ENCODE results near the gene KANSL1. TPM values are rescaled to one million over a fixed set of nuclear protein-coding genes. Genes with fewer than 3 reads are reported as not detected.

KANSL1 gene
- total RNA-seq, 1 donor from 2014 or later = 99.8 TPM

GRCh38 chr17:46013502-46014165 is 179.6 kb downstream of the KANSL1 start:
- Histone ChIP-seq H3K9me3 (ENCODE audit: insufficient read depth, low read depth, low read length) (no peaks in the 10 kb centered on the region), H3K36me3 (ENCODE audit: insufficient read depth, low read length) (no peaks in the 10 kb centered on the region), H4K20me1 (ENCODE audit: insufficient read depth, low read length) (no peaks in the 10 kb centered on the region), H3K27ac (ENCODE audit: low read depth, low read length) (no peak overlapping the region), H3K9ac (ENCODE audit: low read length) (no peak overlapping the region), H2AFZ (ENCODE audit: low read depth, low read length) (no peak overlapping the region), H3K27me3 (ENCODE audit: insufficient read depth, low read length) (peaks cover 2% of the 10 kb centered on the region), H3K79me2 (ENCODE audit: insufficient read depth, low read length) (no peaks in the 10 kb centered on the region), H3K4me3 (ENCODE audit: insufficient read depth, low read depth, low read length) (no peak overlapping the region), H3K4me1 (ENCODE audit: insufficient read depth, low read length) (peaks cover 12% of the 10 kb centered on the region), H3K4me2 (ENCODE audit: low read length) (no peak overlapping the region)
- H3K9me3 Mint-ChIP-seq (ENCODE audit: unreplicated experiment) = no peaks in the 10 kb centered on the region
- H3K4me3 Mint-ChIP-seq (ENCODE audit: unreplicated experiment) = no peak overlapping the region
- FAIRE-seq (no peak), DNase-seq (ENCODE audit: low read depth) (no peak)
- peaks cover 11% of the 10 kb centered on the region for H3K4me1 Mint-ChIP-seq (ENCODE audit: low read depth, unreplicated experiment)
- peaks cover 8% of the 10 kb centered on the region for H3K27me3 Mint-ChIP-seq (ENCODE audit: low read depth, unreplicated experiment)
- no peak for TF ChIP-seq EZH2 (IDR thresholded peaks at IDR 0.05; ENCODE audit: insufficient read depth, low read length)
- TF ChIP-seq, protein P1, sequence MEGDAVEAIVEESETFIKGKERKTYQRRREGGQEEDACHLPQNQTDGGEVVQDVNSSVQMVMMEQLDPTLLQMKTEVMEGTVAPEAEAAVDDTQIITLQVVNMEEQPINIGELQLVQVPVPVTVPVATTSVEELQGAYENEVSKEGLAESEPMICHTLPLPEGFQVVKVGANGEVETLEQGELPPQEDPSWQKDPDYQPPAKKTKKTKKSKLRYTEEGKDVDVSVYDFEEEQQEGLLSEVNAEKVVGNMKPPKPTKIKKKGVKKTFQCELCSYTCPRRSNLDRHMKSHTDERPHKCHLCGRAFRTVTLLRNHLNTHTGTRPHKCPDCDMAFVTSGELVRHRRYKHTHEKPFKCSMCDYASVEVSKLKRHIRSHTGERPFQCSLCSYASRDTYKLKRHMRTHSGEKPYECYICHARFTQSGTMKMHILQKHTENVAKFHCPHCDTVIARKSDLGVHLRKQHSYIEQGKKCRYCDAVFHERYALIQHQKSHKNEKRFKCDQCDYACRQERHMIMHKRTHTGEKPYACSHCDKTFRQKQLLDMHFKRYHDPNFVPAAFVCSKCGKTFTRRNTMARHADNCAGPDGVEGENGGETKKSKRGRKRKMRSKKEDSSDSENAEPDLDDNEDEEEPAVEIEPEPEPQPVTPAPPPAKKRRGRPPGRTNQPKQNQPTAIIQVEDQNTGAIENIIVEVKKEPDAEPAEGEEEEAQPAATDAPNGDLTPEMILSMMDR (IDR thresholded peaks at IDR 0.05; ENCODE audit: insufficient read depth, low read depth, low read length) = no peak
- no peak overlapping the region for H3K27ac Mint-ChIP-seq (ENCODE audit: unreplicated experiment)
- H3K36me3 Mint-ChIP-seq (ENCODE audit: low read depth, unreplicated experiment) = peaks cover 6% of the 10 kb centered on the region

GRCh38 chr17:46013127-46013501 is 180.1 kb downstream of the KANSL1 start:
- no peak for TF ChIP-seq EZH2 (IDR thresholded peaks at IDR 0.05; ENCODE audit: insufficient read depth, low read length)
- TF ChIP-seq, protein P1 (IDR thresholded peaks at IDR 0.05; ENCODE audit: insufficient read depth, low read depth, low read length) = no peak
- no peak overlapping the region for H2AFZ ChIP-seq (ENCODE audit: low read depth, low read length)
- H3K4me3 ChIP-seq (ENCODE audit: insufficient read depth, low read depth, low read length) = no peak overlapping the region

DNA sequence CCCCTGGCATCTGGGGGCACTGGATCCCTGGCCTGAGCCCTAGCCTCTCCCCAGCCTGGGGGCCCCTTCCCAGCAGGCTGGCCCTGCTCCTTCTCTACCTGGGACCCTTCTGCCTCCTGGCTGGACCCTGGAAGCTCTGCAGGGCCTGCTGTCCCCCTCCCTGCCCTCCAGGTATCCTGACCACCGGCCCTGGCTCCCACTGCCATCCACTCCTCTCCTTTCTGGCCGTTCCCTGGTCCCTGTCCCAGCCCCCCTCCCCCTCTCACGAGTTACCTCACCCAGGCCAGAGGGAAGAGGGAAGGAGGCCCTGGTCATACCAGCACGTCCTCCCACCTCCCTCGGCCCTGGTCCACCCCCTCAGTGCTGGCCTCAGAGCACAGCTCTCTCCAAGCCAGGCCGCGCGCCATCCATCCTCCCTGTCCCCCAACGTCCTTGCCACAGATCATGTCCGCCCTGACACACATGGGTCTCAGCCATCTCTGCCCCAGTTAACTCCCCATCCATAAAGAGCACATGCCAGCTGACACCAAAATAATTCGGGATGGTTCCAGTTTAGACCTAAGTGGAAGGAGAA is 180.6 kb downstream of the KANSL1 start:
- Histone ChIP-seq H4K20me1 (ENCODE audit: insufficient read depth, low read length) (no peaks in the 10 kb centered on the region), H3K79me2 (ENCODE audit: insufficient read depth, low read length) (no peaks in the 10 kb centered on the region), H3K9me3 (ENCODE audit: insufficient read depth, low read depth, low read length) (no peaks in the 10 kb centered on the region), H3K36me3 (ENCODE audit: insufficient read depth, low read length) (no peaks in the 10 kb centered on the region), H3K4me1 (ENCODE audit: insufficient read depth, low read length) (peaks cover 12% of the 10 kb centered on the region), H2AFZ (ENCODE audit: low read depth, low read length) (no peak overlapping the region), H3K27ac (ENCODE audit: low read depth, low read length) (no peak overlapping the region), H3K4me2 (ENCODE audit: low read length) (no peak overlapping the region), H3K4me3 (ENCODE audit: insufficient read depth, low read depth, low read length) (no peak overlapping the region), H3K27me3 (ENCODE audit: insufficient read depth, low read length) (peaks cover 2% of the 10 kb centered on the region), H3K9ac (ENCODE audit: low read length) (no peak overlapping the region)
- FAIRE-seq (no peak), DNase-seq (ENCODE audit: low read depth) (no peak)
- Mint-ChIP-seq H3K27ac (ENCODE audit: unreplicated experiment) (no peak overlapping the region), H3K9me3 (ENCODE audit: unreplicated experiment) (no peaks in the 10 kb centered on the region), H3K4me1 (ENCODE audit: low read depth, unreplicated experiment) (peaks cover 11% of the 10 kb centered on the region), H3K4me3 (ENCODE audit: unreplicated experiment) (no peak overlapping the region), H3K36me3 (ENCODE audit: low read depth, unreplicated experiment) (peaks cover 3% of the 10 kb centered on the region), H3K27me3 (ENCODE audit: low read depth, unreplicated experiment) (peaks cover 8% of the 10 kb centered on the region)
- TF ChIP-seq, protein P1 (IDR thresholded peaks at IDR 0.05; ENCODE audit: insufficient read depth, low read depth, low read length) = no peak
- TF ChIP-seq EZH2 (IDR thresholded peaks at IDR 0.05; ENCODE audit: insufficient read depth, low read length) = no peak

More at GRCh38 chr17:46013127-46013501, 180.1 kb downstream of the KANSL1 start:
- Histone ChIP-seq H3K4me1 (ENCODE audit: insufficient read depth, low read length) (peaks cover 12% of the 10 kb centered on the region), H3K9ac (ENCODE audit: low read length) (no peak overlapping the region), H3K9me3 (ENCODE audit: insufficient read depth, low read depth, low read length) (no peaks in the 10 kb centered on the region), H4K20me1 (ENCODE audit: insufficient read depth, low read length) (no peaks in the 10 kb centered on the region), H3K4me2 (ENCODE audit: low read length) (no peak overlapping the region), H3K79me2 (ENCODE audit: insufficient read depth, low read length) (no peaks in the 10 kb centered on the region), H3K27ac (ENCODE audit: low read depth, low read length) (no peak overlapping the region), H3K27me3 (ENCODE audit: insufficient read depth, low read length) (peaks cover 2% of the 10 kb centered on the region), H3K36me3 (ENCODE audit: insufficient read depth, low read length) (no peaks in the 10 kb centered on the region)
- Mint-ChIP-seq H3K27ac (ENCODE audit: unreplicated experiment) (no peak overlapping the region), H3K36me3 (ENCODE audit: low read depth, unreplicated experiment) (peaks cover 3% of the 10 kb centered on the region), H3K9me3 (ENCODE audit: unreplicated experiment) (no peaks in the 10 kb centered on the region), H3K4me3 (ENCODE audit: unreplicated experiment) (no peak overlapping the region), H3K4me1 (ENCODE audit: low read depth, unreplicated experiment) (peaks cover 11% of the 10 kb centered on the region), H3K27me3 (ENCODE audit: low read depth, unreplicated experiment) (peaks cover 8% of the 10 kb centered on the region)
- DNase-seq (ENCODE audit: low read depth) (no peak), FAIRE-seq (no peak)
